H9 (cell line): ENCODE measurements around the gene PGLYRP3. TPM values are rescaled to one million over a fixed set of nuclear protein-coding genes. Genes with fewer than 3 reads are reported as not detected.

Experiments used
- DNase-seq: peaks from one replicate; pipeline ENCODE4 v3.0.0-alpha.2; 2017
- H2AFZ ChIP-seq: one replicate; pipeline ENCODE4 v1.6.1; 2013; ENCODE audit warnings: mild to moderate bottlenecking, low read length, control low read depth, moderate library complexity
- H2AK5ac ChIP-seq: 2 replicates; pipeline ENCODE4 v1.6.1; 2013; ENCODE audit warnings: low read length, control low read depth, mixed read lengths; ENCODE audit not compliant: insufficient read length
- H2BK120ac ChIP-seq: one replicate; pipeline ENCODE4 v1.6.1; 2013; ENCODE audit warnings: low read depth, mild to moderate bottlenecking, low read length, control low read depth, inconsistent platforms; ENCODE audit not compliant: poor library complexity, severe bottlenecking
- H2BK12ac ChIP-seq: 2 replicates; pipeline ENCODE4 v1.6.1; 2013; ENCODE audit warnings: low read length, control low read depth, mixed read lengths, low read depth; ENCODE audit not compliant: insufficient read length
- H2BK15ac ChIP-seq: 2 replicates; pipeline ENCODE4 v1.6.1; 2013; ENCODE audit warnings: low read depth, low read length, control low read depth
- H2BK20ac ChIP-seq: one replicate; pipeline ENCODE4 v1.6.1; 2013; ENCODE audit warnings: low read depth, mild to moderate bottlenecking, low read length, control low read depth, inconsistent platforms; ENCODE audit not compliant: poor library complexity, severe bottlenecking
- H2BK5ac ChIP-seq: 2 replicates; pipeline ENCODE4 v1.6.1; 2013; ENCODE audit warnings: low read length, control low read depth, mixed read lengths; ENCODE audit not compliant: insufficient read length
- H3K14ac ChIP-seq: 2 replicates; pipeline ENCODE4 v1.6.1; 2013; ENCODE audit warnings: low read length, control low read depth; ENCODE audit not compliant: insufficient read depth
- H3K18ac ChIP-seq: 2 replicates; pipeline ENCODE4 v1.6.1; 2013; ENCODE audit warnings: low read depth, mild to moderate bottlenecking, mixed read lengths, low read length, control low read depth; ENCODE audit not compliant: insufficient read length
- H3K23ac ChIP-seq: 2 replicates; pipeline ENCODE4 v1.6.1; 2013; ENCODE audit warnings: low read length, control low read depth, mixed read lengths, low read depth; ENCODE audit not compliant: insufficient read length
- H3K23me2 ChIP-seq: 2 replicates; pipeline ENCODE4 v1.6.1; 2013; ENCODE audit warnings: low read depth, mild to moderate bottlenecking, mixed read lengths, low read length, control low read depth; ENCODE audit not compliant: insufficient read length, poor library complexity, severe bottlenecking
- H3K27ac ChIP-seq: 2 replicates; pipeline ENCODE4 v1.5.1; 2013; ENCODE audit warnings: low read length, control low read depth, mixed read lengths, low read depth; ENCODE audit not compliant: insufficient read length
- H3K27me3 ChIP-seq: 2 replicates; pipeline ENCODE4 v1.6.1; 2013; ENCODE audit warnings: low read length, control low read depth, inconsistent platforms; ENCODE audit not compliant: insufficient read depth
- H3K4ac ChIP-seq: 2 replicates; pipeline ENCODE4 v1.6.1; 2013; ENCODE audit warnings: low read depth, mild to moderate bottlenecking, control low read depth, inconsistent platforms, low read length, moderate library complexity
- H3K4me1 ChIP-seq: 2 replicates; pipeline ENCODE4 v1.6.1; 2013; ENCODE audit warnings: low read length, control low read depth, inconsistent platforms; ENCODE audit not compliant: insufficient read depth
- H3K4me2 ChIP-seq: 2 replicates; pipeline ENCODE4 v1.6.1; 2013; ENCODE audit warnings: low read length, control low read depth, mixed read lengths; ENCODE audit not compliant: insufficient read length, insufficient read depth
- H3K56ac ChIP-seq: 2 replicates; pipeline ENCODE4 v1.6.1; 2013; ENCODE audit warnings: low read depth, mild to moderate bottlenecking, mixed read lengths, low read length, control low read depth; ENCODE audit not compliant: insufficient read length
- H3K79me1 ChIP-seq: 2 replicates; pipeline ENCODE4 v1.6.1; 2013; ENCODE audit warnings: low read depth, mild to moderate bottlenecking, moderate library complexity, low read length, control low read depth, inconsistent platforms; ENCODE audit not compliant: insufficient read depth, poor library complexity, severe bottlenecking
- H3K79me2 ChIP-seq: 2 replicates; pipeline ENCODE4 v1.6.1; 2013; ENCODE audit warnings: low read length, control low read depth, inconsistent platforms; ENCODE audit not compliant: insufficient read depth
- H3K9ac ChIP-seq: 2 replicates; pipeline ENCODE4 v1.6.1; 2013; ENCODE audit warnings: low read length, control low read depth, mixed read lengths; ENCODE audit not compliant: insufficient read length; ENCODE audit errors: extremely low read depth
- H3K9me3 ChIP-seq: one replicate; pipeline ENCODE4 v1.6.1; 2013; ENCODE audit warnings: low read depth, low read length, inconsistent platforms; ENCODE audit not compliant: control insufficient read depth
- H3T11ph ChIP-seq: one replicate; pipeline ENCODE4 v1.6.1; 2013; ENCODE audit warnings: mild to moderate bottlenecking, low read length, control low read depth, inconsistent platforms
- H4K20me1 ChIP-seq: one replicate; pipeline ENCODE4 v1.6.1; 2013; ENCODE audit not compliant: control insufficient read depth, insufficient read length, insufficient read depth
- H4K5ac ChIP-seq: 2 replicates; pipeline ENCODE4 v1.6.1; 2013; ENCODE audit warnings: low read depth, mild to moderate bottlenecking, mixed read lengths, low read length, control low read depth; ENCODE audit not compliant: insufficient read length
- H4K8ac ChIP-seq: replicated peaks from 2 replicates; pipeline ENCODE4 v1.6.1; 2013; ENCODE audit warnings: low read length, control low read depth, mixed read lengths, low read depth; ENCODE audit not compliant: insufficient read length
- H4K91ac ChIP-seq: 2 replicates; pipeline ENCODE4 v1.6.1; 2013; ENCODE audit warnings: low read depth, mild to moderate bottlenecking, moderate library complexity, mixed read lengths, low read length, control low read depth; ENCODE audit not compliant: insufficient read length
- H3K27ac Mint-ChIP-seq, 3 experiments: 2 replicates in 2 of 3; 3 replicates in 1 of 3; pipeline ENCODE4 v1.8.0; 2020 to 2021; ENCODE audit warnings: mixed read lengths in 3 of 3, mild to moderate bottlenecking in 1 of 3, moderate library complexity in 1 of 3
- H3K27me3 Mint-ChIP-seq: 2 replicates; pipeline ENCODE4 v1.8.0; 2021; ENCODE audit warnings: low read depth, mild to moderate bottlenecking, moderate library complexity, mixed read lengths
- H3K36me3 Mint-ChIP-seq, 3 experiments: 2 replicates in 2 of 3; 3 replicates in 1 of 3; pipeline ENCODE4 v1.8.0; 2020 to 2021; ENCODE audit warnings: low read depth in 3 of 3, mixed read lengths in 3 of 3; ENCODE audit not compliant: insufficient read depth in 1 of 3
- H3K4me1 Mint-ChIP-seq, 2 experiments: 2 replicates each; pipeline ENCODE4 v1.8.0; 2020; ENCODE audit warnings: mixed read lengths in 2 of 2
- H3K4me3 Mint-ChIP-seq, 2 experiments: 2 replicates in 1 of 2; 3 replicates in 1 of 2; pipeline ENCODE4 v1.8.0; 2020 to 2021; ENCODE audit warnings: mild to moderate bottlenecking in 2 of 2, mixed read lengths in 2 of 2, moderate library complexity in 1 of 2
- H3K9me3 Mint-ChIP-seq, 2 experiments: 2 replicates in 1 of 2; 3 replicates in 1 of 2; pipeline ENCODE4 v1.8.0; 2020; ENCODE audit warnings: mild to moderate bottlenecking in 2 of 2, mixed read lengths in 2 of 2, moderate library complexity in 1 of 2
- WGBS: extraction: QIAGEN DNeasy Blood & Tissue Kit; methylation state at CpG from one replicate; pipeline ENCODE4 v1.1.7; 2013; ENCODE audit warnings: missing lambda C conversion rate, low lambda C conversion rate, mixed read lengths; ENCODE audit not compliant: insufficient read length; ENCODE audit errors: extremely low coverage; 5-methylcytosine and 5-hydroxymethylcytosine counted together
- total RNA-seq: library from RNA; stranded (reverse); gene quantifications from 2 replicates; pipeline ENCODE4 v1.2.1, GENCODE V29; 2021
- TF ChIP-seq, protein P1 (sequence below): fragments of 200-600 bp; sonication (generic); conservative IDR thresholded peaks from 3 replicates; pipeline ENCODE4 v1.8.0; 2021; ENCODE audit warnings: antibody characterized with exemption, mild to moderate bottlenecking

PGLYRP3 gene
- total RNA-seq, 1 experiment from 2014 or later = not detected

DNA sequence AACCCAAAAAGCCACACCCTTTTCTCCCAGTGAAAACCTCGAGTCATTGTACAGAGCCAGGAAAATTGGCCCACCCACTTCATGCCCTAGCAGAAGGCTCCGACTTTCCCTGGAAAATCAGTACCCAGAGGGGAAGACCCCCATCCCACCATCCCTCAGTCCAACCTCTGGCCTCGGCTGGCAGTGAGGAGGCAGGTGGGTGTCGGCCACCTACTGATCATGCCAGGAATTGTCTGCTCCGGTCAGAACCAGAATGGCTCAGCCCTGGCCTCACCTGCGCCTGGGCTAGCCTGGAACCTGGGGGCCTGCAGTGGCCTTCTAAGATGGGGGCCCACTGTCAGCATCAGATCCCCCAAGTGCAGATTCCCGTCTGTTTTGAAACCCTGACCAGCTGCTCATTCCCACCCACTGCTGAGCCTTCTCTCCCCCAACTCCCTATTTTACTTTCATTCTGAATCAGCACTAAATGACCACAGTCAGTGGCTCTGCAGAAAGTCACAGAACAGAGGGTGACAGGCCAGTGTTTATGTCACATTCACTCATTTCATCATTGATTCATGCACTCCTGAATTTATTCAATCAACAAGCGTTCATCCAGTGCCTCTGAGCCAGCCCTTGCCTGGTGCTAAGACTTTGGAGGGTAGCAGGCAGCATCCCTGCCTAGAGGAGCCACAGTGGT lies 41.9 kb upstream of the PGLYRP3 start:
- Histone ChIP-seq H3K4me2 (no peak overlapping the region), H3K23ac (no peak overlapping the region), H4K8ac (no peak overlapping the region), H3K79me2 (no peaks in the 10 kb centered on the region), H3K4ac (no peak overlapping the region), H2BK12ac (no peak overlapping the region), H3K14ac (no peak overlapping the region), H4K20me1 (no peaks in the 10 kb centered on the region), H3K27ac (no peak overlapping the region), H2BK20ac (no peak overlapping the region), H3K23me2 (no peaks in the 10 kb centered on the region), H3K4me1 (no peaks in the 10 kb centered on the region), H3T11ph (no peak overlapping the region), H3K56ac (no peak overlapping the region), H4K5ac (peak overlapping the region; percentile 28), H4K91ac (no peak overlapping the region), H3K9ac (no peak overlapping the region), H3K9me3 (no peaks in the 10 kb centered on the region), H2AK5ac (no peak overlapping the region), H2AFZ (no peak overlapping the region), H3K27me3 (no peaks in the 10 kb centered on the region), H3K18ac (no peak overlapping the region), H2BK120ac (no peak overlapping the region), H2BK5ac (no peak overlapping the region), H2BK15ac (no peak overlapping the region), H3K79me1 (no peaks in the 10 kb centered on the region)
- Mint-ChIP-seq H3K27me3 (peaks cover 9% of the 10 kb centered on the region), H3K4me3 (no peak overlapping the region), H3K4me1 (no peaks in the 10 kb centered on the region), H3K9me3 (peaks cover 0 to 4% of the 10 kb centered on the region in 2 experiments; a peak in 2 of 5 replicates), H3K36me3 (no peaks in the 10 kb centered on the region), H3K27ac (no peak overlapping the region)
- WGBS = no CpG with 5 or more reads among the region's 8 CpGs
- TF ChIP-seq, protein P1, sequence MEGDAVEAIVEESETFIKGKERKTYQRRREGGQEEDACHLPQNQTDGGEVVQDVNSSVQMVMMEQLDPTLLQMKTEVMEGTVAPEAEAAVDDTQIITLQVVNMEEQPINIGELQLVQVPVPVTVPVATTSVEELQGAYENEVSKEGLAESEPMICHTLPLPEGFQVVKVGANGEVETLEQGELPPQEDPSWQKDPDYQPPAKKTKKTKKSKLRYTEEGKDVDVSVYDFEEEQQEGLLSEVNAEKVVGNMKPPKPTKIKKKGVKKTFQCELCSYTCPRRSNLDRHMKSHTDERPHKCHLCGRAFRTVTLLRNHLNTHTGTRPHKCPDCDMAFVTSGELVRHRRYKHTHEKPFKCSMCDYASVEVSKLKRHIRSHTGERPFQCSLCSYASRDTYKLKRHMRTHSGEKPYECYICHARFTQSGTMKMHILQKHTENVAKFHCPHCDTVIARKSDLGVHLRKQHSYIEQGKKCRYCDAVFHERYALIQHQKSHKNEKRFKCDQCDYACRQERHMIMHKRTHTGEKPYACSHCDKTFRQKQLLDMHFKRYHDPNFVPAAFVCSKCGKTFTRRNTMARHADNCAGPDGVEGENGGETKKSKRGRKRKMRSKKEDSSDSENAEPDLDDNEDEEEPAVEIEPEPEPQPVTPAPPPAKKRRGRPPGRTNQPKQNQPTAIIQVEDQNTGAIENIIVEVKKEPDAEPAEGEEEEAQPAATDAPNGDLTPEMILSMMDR = 0 out of 3 replicates have a peak, but pooled peaks have one; percentile 11
- no peak for DNase-seq
